HG03196 (cell line): ENCODE results near the gene BUB1.
"Not testable (repeated sequence)": the region's sequence is repeated elsewhere in the genome, so short reads cannot be mapped to it uniquely, and the experiment has no call there.

Source experiments
- ATAC-seq: cut with Tn5 transposase; IDR thresholded peaks from one replicate; pipeline ENCODE4 v1.9.1; 2021; ENCODE audit not compliant: unreplicated experiment

Gene BUB1

GRCh38 chr2:110677530-110678456 is at the start of gene BUB1:
BUB1 (minus strand) TSS chr2:110678063; CDS start chr2:110677995, 68 bp downstream.
- ATAC-seq = peak; percentile 79

- ATAC-seq = no peak
Observed at GRCh38 chr2:110726285-110726684, 48.4 kb upstream of the BUB1 start.

- ATAC-seq = no peak
Observed at GRCh38 chr2:110725859-110726258, 48.0 kb upstream of the BUB1 start.

GRCh38 chr2:110725370-110725769 is 47.5 kb upstream of the BUB1 start:
- no peak for ATAC-seq

GRCh38 chr2:110724820-110725219 is 47.0 kb upstream of the BUB1 start:
- no peak for ATAC-seq

- ATAC-seq = no peak
Observed at GRCh38 chr2:110720547-110720946, 42.7 kb upstream of the BUB1 start.

GRCh38 chr2:110718990-110719389 is 41.1 kb upstream of the BUB1 start:
- no peak for ATAC-seq

GRCh38 chr2:110718382-110718781 is 40.5 kb upstream of the BUB1 start:
- no peak for ATAC-seq

- ATAC-seq = no peak
Observed at GRCh38 chr2:110717734-110718133, 39.9 kb upstream of the BUB1 start.

GRCh38 chr2:110716959-110717645 is 39.2 kb upstream of the BUB1 start:
- ATAC-seq = no peak

GRCh38 chr2:110714452-110715224 is 36.8 kb upstream of the BUB1 start:
- no peak for ATAC-seq

- ATAC-seq = no peak
Observed at GRCh38 chr2:110713513-110714362, 35.9 kb upstream of the BUB1 start.

- ATAC-seq = no peak
Observed at GRCh38 chr2:110712737-110713136, 34.9 kb upstream of the BUB1 start.

- ATAC-seq = no peak
Observed at GRCh38 chr2:110708455-110708854, 30.6 kb upstream of the BUB1 start.

- ATAC-seq = no peak
Observed at GRCh38 chr2:110707386-110707965, 29.6 kb upstream of the BUB1 start.

- ATAC-seq = no peak
Observed at GRCh38 chr2:110702514-110703380, 24.9 kb upstream of the BUB1 start.

GRCh38 chr2:110698253-110698652 is 20.4 kb upstream of the BUB1 start:
- not testable (repeated sequence) for ATAC-seq

- ATAC-seq = not testable (repeated sequence)
Observed at GRCh38 chr2:110695146-110695898, 17.5 kb upstream of the BUB1 start.
